GDM1 (cell line): ENCODE data around the gene SRP68.
A peak's percentile ranks its signal among the peaks of the same experiment; 100 is the strongest.

Experiments
- DNase-seq: peaks from one replicate; lab custom pipeline; 2025; lab: John Stamatoyannopoulos, UW

The SRP68 gene

GRCh38 chr17:75998327-75998795 is 74.0 kb downstream of the SRP68 start:
- no peak for DNase-seq

DNA sequence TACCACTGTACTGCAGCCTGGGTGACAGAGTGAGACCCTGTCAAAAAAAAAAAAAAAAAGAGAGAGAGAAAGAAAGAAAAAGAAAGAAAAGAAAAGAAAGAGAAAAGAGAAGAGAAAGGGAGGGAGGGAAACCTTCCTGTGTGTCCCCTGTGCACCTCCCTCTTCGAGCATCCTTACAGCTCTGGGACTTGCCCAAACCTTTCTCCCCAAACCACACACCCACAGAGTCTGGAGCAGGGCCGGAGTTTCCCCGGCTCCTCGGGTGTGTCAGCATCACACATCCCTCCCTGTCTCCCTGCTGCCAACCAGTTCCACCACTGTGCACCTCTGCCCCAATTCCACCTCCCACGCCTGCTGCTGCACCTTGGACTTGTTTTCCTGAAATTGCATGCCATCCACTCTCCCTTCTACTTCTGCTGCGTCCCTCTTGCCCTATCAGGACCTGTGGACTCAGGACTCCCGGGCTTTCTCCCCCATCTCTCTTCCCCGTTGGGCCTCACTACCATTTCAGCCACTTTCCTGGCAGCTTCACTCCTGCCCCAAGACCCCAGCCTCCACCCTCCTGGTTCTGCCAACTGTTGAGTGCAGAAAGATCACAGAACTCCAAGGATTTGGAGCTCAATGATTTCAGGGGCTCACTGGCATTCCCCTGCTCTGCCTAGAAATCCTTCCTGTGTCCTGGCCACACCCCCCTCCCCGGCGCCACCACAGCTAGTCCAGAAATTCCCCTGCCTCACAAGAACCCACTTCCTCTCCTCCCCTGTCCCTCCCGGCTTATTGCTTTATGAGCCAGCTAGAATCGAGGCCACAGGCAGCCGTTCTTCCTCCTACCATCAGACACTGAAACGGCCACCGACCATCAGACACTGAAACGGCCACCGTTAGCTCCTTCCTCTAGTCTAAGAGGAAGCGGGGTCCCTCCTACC is 75.4 kb downstream of the SRP68 start:
- peak; percentile 86 for DNase-seq

DNA sequence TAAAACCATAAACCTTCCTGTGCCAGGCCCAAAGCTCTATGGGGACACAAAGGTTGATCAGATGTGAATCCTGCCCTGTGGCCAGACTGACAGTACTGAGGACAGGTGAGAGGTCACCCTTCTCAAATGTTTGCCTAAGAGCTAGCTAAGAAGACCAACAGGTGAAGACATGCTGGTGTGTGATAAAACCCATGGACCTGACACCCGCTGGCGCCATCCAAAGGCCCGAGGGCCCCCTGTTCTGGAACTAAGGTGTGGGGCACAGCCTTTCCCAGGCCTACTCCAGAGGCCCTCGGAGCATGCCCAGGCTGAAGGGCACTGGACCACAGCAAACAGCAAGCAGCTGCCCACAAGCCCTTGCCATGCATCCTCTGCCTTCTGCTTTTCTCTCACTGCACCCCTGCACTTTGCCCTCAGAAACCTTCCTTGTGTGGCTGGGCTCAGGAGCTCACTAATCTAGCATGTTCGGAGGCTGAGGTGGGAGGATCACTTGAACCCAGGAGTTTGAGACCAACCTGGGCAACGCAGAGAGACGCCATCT is 76.9 kb downstream of the SRP68 start:
- DNase-seq: no peak

DNA sequence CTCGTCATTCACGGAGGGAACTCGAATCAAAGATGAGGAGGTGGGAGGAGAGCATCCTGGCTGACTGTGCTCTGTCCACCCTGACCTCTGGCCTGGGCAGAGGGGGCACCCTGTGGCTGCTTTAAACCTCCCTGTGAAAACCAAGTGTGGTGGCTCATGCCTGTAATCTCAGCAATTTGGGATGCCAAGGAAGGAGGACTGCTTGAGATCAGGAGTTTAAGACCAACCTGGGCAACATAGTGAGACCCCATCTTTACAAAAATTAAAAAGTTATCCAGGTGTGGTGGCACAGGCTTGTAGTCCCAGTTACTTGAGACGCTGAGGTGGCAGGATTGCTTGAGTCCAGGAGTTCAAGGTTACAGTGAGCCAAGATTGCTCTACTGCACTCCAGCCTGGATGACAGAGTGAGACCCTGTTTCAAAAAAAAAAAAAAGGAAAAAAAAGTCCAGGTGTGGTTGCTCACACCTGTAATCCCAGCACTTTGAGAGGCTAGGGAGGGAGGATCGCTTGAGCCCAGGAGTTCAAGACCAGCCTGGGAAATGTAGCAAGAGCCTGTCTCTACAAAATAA is 77.4 kb downstream of the SRP68 start:
- DNase-seq: no peak

- DNase-seq: no peak
These were observed 80.9 kb downstream of the SRP68 start for GRCh38 chr17:75991396-75991795.
